Measurements from ENCODE around the gene CDC40. TPM values are rescaled to one million over a fixed set of nuclear protein-coding genes. Genes with fewer than 3 reads are reported as not detected.
"Not testable (repeated sequence)": the region's sequence is repeated elsewhere in the genome, so short reads cannot be mapped to it uniquely, and the experiment has no call there.

The CDC40 gene
- total RNA-seq, 1 donor from 2014 or later = 17.9 TPM

DNA sequence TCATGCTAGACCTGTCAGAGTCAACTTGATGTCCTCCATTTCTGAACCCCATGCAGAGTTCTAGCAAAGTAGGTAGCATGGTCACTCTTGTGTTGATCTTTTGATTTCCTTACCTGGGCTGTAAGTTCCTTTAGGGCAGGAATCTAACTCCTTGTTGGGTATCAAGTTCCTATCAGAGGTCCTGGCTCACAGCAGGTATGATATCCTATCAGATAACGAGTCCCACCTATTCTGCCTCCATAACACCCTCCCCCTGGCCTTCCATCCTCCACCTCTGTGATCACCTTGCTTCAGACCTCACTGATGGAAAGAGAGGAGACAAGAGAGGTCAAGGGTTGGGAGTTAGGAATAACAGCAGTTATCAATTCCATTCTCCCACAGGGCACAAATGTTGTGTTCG lies 76.1 kb downstream of the CDC40 start:
- no peak overlapping the region for H3K4me3 Mint-ChIP-seq
- no peaks in the 10 kb centered on the region for H3K4me1 Mint-ChIP-seq
- H3K27me3 Mint-ChIP-seq (ENCODE audit: low read depth) = peaks cover 6% of the 10 kb centered on the region
- no peak for DNase-seq (ENCODE audit: low read depth, low spot score)
- H3K9me3 Mint-ChIP-seq = peaks cover under 1% of the 10 kb centered on the region
- H3K36me3 Mint-ChIP-seq (ENCODE audit: low read depth) = peaks cover 6% of the 10 kb centered on the region
- no peak overlapping the region for H3K27ac Mint-ChIP-seq (ENCODE audit: unreplicated experiment)
- TF ChIP-seq, protein P1, sequence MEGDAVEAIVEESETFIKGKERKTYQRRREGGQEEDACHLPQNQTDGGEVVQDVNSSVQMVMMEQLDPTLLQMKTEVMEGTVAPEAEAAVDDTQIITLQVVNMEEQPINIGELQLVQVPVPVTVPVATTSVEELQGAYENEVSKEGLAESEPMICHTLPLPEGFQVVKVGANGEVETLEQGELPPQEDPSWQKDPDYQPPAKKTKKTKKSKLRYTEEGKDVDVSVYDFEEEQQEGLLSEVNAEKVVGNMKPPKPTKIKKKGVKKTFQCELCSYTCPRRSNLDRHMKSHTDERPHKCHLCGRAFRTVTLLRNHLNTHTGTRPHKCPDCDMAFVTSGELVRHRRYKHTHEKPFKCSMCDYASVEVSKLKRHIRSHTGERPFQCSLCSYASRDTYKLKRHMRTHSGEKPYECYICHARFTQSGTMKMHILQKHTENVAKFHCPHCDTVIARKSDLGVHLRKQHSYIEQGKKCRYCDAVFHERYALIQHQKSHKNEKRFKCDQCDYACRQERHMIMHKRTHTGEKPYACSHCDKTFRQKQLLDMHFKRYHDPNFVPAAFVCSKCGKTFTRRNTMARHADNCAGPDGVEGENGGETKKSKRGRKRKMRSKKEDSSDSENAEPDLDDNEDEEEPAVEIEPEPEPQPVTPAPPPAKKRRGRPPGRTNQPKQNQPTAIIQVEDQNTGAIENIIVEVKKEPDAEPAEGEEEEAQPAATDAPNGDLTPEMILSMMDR (conservative IDR thresholded peaks at IDR 0.05) = no peak

DNA sequence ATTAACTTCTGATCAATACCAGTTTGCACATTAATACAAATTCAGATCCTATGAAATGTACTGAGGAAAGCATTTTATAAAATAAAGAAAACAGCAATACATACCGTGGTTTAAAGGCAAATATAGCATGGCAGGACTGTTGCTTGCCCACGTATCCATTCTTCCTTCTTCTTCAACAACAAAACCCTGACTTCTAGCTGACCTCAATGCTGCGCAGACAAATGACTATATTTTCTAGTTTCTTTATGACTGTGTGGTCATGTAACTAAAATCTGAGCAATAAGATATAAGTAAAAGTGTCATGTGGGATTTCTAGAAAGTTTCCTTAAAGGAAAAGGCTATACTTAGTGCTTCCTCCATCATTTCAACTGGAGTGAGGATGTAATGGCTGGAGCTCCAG lies 85.0 kb downstream of the CDC40 start:
- H3K4me1 Mint-ChIP-seq = peaks cover 11% of the 10 kb centered on the region
- H3K27ac Mint-ChIP-seq (ENCODE audit: unreplicated experiment) = no peak overlapping the region
- H3K36me3 Mint-ChIP-seq (ENCODE audit: low read depth) = peaks cover 14% of the 10 kb centered on the region
- DNase-seq (ENCODE audit: low read depth, low spot score) = no peak
- H3K9me3 Mint-ChIP-seq = peaks cover 8% of the 10 kb centered on the region
- no peak overlapping the region for H3K4me3 Mint-ChIP-seq
- TF ChIP-seq, protein P1 (conservative IDR thresholded peaks at IDR 0.05) = no peak
- peaks cover 6% of the 10 kb centered on the region for H3K27me3 Mint-ChIP-seq (ENCODE audit: low read depth)

DNA sequence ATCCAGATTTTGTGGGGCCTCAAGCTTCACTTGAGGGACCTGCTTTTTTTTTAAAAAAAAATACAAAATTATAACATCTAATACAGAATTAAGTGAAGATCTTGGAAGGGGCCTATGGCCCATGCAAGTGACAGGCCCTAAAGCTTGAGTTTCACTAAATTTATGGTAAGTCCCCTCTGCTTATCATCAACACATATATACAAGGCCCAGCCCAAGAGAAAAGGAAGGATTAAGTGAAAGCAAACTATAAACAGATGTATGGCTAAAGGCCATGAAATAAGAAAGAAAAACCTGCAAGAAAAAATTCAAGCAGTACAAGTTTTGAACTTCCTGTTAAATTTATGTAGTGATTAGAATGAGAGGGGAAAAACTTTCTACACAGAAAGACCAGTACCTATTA lies 86.8 kb downstream of the CDC40 start:
- Mint-ChIP-seq H3K27me3 (ENCODE audit: low read depth) (no peaks in the 10 kb centered on the region), H3K4me3 (no peak overlapping the region), H3K9me3 (peaks cover 3% of the 10 kb centered on the region), H3K36me3 (ENCODE audit: low read depth) (peaks cover 7% of the 10 kb centered on the region), H3K4me1 (peaks cover 14% of the 10 kb centered on the region), H3K27ac (ENCODE audit: unreplicated experiment) (no peak overlapping the region)
- TF ChIP-seq, protein P1 (conservative IDR thresholded peaks at IDR 0.05) = no peak
- DNase-seq (ENCODE audit: low read depth, low spot score) = no peak

- Mint-ChIP-seq H3K9me3 (peaks cover 4% of the 10 kb centered on the region), H3K27ac (ENCODE audit: unreplicated experiment) (no peak overlapping the region), H3K4me1 (peaks cover 21% of the 10 kb centered on the region), H3K36me3 (ENCODE audit: low read depth) (peaks cover 7% of the 10 kb centered on the region), H3K27me3 (ENCODE audit: low read depth) (peaks cover 4% of the 10 kb centered on the region), H3K4me3 (no peak overlapping the region)
- TF ChIP-seq, protein P1 (conservative IDR thresholded peaks at IDR 0.05) = no peak
- DNase-seq (ENCODE audit: low read depth, low spot score) = no peak
Observed at GRCh38 chr6:110269623-110270022, 89.4 kb downstream of the CDC40 start.

DNA sequence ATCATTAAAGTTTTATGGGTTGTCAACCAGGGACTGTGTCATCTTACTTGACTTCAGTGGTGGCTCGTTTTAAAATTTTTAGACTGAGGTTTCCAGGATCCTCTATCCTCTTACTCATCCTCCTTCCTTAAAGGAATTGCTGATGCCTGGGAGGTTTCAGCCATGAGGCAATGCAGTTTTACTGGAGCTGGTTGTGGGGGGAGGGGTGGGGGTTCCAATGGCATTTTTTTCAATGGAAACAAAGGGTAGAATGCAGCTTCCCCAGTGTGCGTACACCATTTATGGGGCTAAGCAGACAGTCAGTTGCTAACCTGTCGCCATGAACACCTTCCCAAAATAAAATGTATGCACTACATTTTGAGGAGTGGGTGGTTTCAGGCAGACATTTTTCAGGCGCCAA lies 89.9 kb downstream of the CDC40 start:
- peaks cover 4% of the 10 kb centered on the region for H3K27me3 Mint-ChIP-seq (ENCODE audit: low read depth)
- TF ChIP-seq, protein P1 (conservative IDR thresholded peaks at IDR 0.05) = no peak
- H3K4me1 Mint-ChIP-seq = peaks cover 21% of the 10 kb centered on the region
- H3K27ac Mint-ChIP-seq (ENCODE audit: unreplicated experiment) = no peak overlapping the region
- peaks cover 8% of the 10 kb centered on the region for H3K9me3 Mint-ChIP-seq
- H3K36me3 Mint-ChIP-seq (ENCODE audit: low read depth) = peaks cover 6% of the 10 kb centered on the region
- no peak for DNase-seq (ENCODE audit: low read depth, low spot score)
- no peak overlapping the region for H3K4me3 Mint-ChIP-seq

DNA sequence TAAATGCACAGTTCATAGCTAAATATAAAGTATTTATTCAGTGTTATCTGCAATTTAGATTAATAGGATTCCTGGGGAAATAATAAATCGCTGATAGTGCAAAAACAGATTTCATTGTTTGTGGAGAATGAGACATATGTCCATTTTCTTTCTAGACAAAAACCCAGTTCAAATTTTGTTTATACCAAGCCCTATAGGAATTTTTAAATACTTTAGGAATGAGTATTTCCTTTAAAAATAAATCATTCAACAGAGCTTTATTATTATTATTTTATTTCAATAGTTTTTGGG lies 91.5 kb downstream of the CDC40 start:
- no peaks in the 10 kb centered on the region for H3K36me3 Mint-ChIP-seq (ENCODE audit: low read depth)
- no peak for DNase-seq (ENCODE audit: low read depth, low spot score)
- peaks cover 9% of the 10 kb centered on the region for H3K9me3 Mint-ChIP-seq
- H3K4me3 Mint-ChIP-seq = no peak overlapping the region
- H3K4me1 Mint-ChIP-seq = peaks cover 23% of the 10 kb centered on the region
- TF ChIP-seq, protein P1 (conservative IDR thresholded peaks at IDR 0.05) = no peak
- H3K27ac Mint-ChIP-seq (ENCODE audit: unreplicated experiment) = no peak overlapping the region
- H3K27me3 Mint-ChIP-seq (ENCODE audit: low read depth) = peaks cover 4% of the 10 kb centered on the region

- not testable (repeated sequence) for H3K9me3 Mint-ChIP-seq; DNase-seq (ENCODE audit: low read depth, low spot score); H3K27me3 Mint-ChIP-seq (ENCODE audit: low read depth); H3K36me3 Mint-ChIP-seq (ENCODE audit: low read depth); H3K27ac Mint-ChIP-seq (ENCODE audit: unreplicated experiment); H3K4me3 Mint-ChIP-seq
- H3K4me1 Mint-ChIP-seq = peaks cover 30% of the 10 kb centered on the region
Observed at GRCh38 chr6:110272781-110273180, 92.6 kb downstream of the CDC40 start.
